ENCODE measurements around the gene SPARCL1.
A peak's percentile ranks its signal among the peaks of the same experiment; 100 is the strongest.
"Not testable (repeated sequence)": the region's sequence is repeated elsewhere in the genome, so short reads cannot be mapped to it uniquely, and the experiment has no call there.

Gene SPARCL1, protein sequence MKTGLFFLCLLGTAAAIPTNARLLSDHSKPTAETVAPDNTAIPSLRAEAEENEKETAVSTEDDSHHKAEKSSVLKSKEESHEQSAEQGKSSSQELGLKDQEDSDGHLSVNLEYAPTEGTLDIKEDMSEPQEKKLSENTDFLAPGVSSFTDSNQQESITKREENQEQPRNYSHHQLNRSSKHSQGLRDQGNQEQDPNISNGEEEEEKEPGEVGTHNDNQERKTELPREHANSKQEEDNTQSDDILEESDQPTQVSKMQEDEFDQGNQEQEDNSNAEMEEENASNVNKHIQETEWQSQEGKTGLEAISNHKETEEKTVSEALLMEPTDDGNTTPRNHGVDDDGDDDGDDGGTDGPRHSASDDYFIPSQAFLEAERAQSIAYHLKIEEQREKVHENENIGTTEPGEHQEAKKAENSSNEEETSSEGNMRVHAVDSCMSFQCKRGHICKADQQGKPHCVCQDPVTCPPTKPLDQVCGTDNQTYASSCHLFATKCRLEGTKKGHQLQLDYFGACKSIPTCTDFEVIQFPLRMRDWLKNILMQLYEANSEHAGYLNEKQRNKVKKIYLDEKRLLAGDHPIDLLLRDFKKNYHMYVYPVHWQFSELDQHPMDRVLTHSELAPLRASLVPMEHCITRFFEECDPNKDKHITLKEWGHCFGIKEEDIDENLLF

DNA sequence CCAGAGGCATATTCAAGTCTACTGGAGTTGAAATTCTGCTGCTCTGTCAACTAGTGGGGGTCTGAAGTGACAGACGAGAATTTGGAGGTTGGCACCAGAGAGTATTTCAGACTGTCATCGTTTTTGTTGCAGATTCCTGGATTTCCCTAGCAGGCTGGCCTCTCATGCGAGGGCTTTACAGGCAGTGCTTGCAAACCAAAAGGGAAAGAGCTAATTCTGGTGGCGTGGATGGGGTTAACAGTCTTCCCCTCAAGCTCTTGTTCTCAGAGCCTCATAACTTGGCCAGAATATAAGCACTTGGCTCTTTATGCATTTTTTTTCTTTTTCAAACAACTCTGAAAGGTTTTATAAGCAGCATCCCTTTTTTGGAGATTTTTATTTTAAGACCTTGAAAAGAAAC lies at the start of gene SPARCL1:
Gene SPARCL1, minus strand, starts transcription at position 190 of the 400 bp plus-strand sequence. CDS start 29,802 bp downstream, outside the sequence.
- no peak for DNase-seq

DNA sequence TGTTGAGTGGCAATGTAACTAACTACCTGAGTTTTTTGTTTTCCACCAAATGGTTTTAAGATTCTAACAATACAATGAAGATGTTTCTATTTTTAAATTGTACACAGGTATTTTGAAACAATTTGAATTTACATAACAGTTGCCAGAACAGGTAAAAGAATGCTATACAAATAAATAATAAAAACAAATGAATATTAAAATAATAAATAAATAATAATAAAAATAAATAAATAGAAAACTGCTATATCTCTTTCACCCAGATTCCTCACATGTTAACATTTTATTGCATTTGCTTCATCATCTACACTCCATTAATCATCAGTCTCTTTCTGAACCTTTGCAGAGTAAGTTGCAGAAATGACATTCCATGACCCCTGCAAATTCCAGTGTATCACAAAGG lies 46.8 kb upstream of the SPARCL1 start:
- DNase-seq = no peak

DNA sequence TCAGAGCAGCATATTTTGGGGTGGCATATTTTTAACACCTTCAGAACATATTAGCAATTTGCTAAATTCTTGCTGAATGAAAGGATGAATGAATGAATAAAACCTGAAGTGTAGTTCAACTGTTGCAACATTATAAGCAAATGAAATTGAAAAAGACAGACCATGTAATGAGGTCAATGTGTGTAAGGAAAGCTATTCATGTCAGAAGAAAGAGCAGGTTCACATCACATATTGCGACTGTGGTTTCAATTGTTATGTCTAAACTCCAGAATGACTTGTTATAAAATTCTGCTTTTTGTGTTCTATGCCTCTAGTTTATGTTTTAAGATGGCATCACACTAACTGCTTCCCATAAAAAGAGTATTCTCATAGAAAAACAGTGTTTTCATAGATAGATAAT lies 46.2 kb upstream of the SPARCL1 start:
- no peak for DNase-seq

DNA sequence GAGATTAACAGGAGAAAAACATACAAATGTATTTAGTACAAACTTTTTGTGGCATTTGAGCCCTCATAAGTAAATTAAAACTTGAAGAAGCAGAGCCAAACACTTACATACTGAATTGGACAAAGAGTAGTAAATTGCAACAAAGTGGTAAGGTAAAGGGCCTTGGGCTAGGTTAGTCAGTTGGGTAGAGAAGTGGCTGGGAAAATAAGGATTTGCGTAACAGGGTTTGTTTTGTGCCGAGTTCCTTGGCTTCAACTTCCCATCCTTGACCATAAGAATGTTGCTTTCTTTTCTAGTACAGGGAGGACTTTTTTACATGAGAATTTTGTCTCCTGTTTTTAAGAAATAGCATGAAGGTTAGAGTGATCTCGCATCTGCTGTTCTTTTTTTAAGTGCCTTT lies 45.8 kb upstream of the SPARCL1 start:
- DNase-seq = no peak

DNA sequence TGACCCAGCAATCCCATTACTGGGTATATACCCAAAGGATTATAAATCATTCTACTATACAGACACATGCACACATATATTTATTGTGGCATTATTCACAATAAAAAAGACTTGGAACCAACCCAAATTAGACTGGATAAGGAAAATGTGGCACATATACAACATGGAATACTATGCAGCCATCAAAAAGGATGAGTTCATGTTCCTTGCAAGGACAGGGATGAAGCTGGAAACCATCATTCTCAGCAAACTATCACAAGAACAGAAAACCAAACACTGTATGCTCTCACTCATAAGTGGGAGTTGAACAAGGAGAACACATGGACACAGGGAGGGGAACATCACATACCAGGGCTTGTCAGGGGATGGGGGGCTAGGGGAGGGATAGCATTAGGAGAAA lies 45.2 kb upstream of the SPARCL1 start:
- DNase-seq = not testable (repeated sequence)

DNA sequence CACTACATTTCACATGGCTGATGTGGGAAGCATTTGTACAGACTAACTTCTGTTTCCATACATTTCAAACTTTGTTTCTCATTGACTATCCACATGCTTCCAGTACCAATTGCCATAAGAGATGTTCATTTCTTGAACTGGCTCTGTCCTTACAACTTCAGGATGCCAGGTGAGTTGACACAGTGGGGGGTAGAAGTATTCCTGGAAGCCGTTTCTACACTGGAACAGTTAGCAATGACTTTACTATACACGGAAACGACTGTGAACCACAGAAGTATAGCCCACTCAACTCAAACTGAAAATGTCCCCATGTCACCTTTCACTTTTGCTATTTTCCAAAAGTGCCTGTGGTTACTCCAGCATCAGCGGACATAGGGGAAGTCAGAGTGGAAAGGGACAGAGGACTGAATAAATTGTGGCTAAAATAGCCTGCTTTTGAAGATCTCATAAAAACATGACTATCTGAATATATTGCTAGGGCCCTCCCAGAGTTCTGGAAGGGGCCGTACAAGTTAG lies 41.2 kb upstream of the SPARCL1 start:
- no peak for DNase-seq

DNA sequence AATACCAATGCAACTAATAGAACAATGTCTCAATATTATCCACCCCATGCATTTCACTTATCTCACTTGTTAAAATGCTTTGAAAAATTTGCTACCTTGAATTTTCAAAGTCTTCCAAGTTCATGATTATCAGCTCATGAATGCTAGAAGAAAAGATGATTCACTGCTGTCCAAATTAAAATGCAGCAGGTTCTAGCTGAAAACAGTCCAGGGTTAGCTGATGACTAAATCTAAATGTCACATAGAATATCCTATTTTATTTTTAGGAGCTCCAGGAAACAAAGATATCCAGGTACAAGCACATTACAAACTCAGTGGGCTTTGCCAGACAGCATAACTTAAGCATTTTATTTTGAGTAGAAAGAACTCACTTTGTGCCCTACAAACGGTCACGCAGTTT lies 38.0 kb upstream of the SPARCL1 start:
- no peak for DNase-seq

DNA sequence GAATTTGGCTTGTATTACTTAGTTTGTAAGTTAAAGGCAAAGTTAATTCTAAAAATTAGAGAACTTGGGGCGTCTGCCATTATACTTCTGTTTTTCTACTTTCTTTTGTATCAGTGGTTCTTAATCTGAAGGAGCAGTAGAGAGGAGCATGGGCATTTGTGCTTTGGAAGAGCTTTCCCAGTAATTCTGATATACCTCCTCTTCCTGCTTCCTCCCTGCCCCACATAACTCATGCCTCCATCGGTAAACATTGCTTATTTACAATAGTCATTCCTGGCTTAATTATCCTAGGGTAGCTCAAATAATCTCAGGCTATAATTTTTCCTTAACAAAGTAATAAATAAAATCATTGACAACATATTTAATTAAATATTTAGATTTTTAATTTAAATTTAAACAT lies 37.1 kb upstream of the SPARCL1 start:
- DNase-seq = no peak

DNA sequence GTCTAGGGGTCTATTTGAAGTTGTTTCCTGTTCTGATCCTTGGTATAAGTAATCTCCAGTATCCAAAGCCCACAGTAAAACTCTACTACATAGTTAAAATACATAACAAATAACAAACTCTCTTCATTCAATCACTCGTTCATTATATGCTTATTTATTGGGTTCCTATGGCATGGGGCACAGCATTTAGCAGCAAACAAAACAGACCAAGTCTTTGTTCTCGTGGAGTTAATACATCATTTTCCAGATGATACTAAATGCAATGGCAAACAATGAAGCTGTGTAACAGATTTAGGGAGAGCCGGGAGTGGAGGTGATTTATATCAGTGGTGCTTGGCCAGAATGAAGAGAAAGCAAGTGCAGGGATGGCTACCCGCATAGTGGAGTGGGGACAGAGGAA lies 36.6 kb upstream of the SPARCL1 start:
- DNase-seq = no peak

DNA sequence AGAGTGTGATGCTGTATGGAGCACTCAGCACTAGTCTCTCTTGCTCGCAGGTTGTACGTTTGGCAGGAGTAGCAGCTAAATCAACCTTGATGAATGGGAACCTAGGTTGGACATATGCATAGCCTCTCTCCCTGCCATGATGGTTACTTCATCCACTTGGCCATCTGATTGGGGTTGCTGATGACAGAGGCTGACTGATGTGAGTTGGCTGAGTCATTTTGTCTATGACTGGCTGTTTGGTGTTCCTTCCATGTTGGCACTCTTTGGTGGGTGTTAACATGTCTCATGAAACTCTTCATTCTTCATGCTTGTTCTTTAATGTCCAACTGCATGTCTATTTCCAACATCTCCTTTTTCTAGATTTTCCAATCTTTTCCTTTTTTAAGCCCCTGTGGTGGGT lies 31.6 kb upstream of the SPARCL1 start:
- DNase-seq = no peak

DNA sequence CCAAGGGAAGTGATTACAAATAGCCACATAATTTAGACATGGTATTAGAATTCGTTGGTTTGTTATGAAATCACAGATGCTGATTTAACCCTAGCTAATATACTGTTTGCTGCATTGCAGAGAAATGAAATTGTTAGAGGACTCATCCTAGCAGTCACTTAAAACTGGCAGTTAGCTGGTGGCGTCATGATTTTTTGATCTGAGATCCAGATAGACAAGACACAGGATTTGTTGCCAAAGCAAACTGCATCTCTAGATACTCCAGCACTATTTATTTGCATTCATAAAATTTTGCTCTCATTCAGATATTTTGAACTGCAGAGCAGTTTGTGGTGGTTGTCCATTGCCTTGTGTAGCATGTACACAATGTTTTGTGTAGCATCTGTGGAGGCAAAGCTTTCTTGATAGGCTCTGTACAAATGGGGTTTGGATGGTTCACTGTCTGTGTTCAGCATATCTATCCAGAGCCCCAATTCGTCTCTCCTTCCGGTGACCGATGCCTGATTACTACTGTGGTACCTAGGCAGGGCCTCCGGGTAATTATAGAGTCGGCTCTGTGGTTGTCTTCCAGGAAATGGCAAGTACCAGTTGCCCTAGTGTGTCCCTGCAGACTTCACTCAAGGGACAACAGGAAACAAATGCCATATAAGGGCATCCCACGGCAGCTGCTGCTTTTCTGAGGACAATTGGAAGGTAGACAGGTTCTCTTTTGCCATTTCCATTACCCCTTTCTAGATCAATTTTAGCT lies 30.1 kb upstream of the SPARCL1 start:
- DNase-seq = no peak

DNA sequence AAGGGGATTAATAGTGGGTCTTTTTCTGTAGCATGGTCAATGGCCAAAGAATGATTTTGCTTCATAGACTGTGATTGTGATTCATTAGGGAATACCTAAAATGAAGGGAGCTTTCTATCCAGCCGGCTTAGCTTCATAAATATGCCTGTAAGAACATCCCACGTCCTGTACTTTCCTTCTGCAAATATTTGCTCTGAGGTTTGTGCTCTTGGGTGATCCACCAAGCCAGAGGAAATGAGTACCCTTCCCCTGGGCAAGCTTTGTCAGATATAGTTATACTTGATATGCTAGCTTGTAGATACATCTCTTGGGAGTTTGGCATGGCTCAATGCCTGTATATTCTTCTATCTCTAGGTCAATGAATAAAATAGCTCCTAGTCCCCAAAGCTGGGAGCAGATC lies 28.2 kb upstream of the SPARCL1 start:
- DNase-seq = no peak

DNA sequence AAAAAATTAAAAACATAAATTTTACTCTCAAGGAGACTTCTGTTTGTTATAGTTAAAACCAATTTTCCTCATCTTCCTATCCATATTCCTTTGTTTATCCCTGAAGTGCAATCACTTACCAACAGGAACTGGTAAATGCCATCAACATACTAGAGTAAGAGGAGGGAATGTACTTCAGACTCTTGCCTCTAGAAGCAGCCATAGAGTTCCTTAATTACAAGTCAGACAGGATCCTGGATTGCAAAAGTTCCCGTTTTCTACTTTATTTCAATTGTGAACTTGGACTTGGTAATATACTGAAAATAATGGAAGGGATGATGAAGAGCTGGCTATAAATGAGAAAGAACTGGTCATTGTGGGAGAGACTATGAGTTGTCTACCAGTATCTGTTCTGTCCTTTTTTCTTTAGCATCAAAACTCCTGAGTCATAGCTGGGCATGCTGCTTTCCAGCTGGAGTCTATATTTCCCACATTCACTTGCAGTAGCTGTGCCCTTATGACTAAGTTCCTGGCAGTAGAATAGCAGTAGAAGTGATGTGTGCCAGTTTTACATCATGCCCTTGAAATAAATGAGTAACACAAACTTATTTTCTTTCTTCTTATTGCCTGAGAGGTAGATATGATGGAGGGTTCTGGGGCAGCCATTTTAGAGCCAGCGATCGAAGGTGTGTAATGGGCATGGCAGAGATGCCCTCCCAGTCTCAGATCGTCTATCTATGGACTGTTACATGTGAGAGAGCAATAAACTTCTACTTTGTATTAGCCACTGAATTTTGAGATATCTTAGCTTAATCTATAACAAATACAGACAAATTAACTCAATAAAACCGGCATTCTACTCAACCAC lies 26.8 kb upstream of the SPARCL1 start:
- no peak for DNase-seq

DNA sequence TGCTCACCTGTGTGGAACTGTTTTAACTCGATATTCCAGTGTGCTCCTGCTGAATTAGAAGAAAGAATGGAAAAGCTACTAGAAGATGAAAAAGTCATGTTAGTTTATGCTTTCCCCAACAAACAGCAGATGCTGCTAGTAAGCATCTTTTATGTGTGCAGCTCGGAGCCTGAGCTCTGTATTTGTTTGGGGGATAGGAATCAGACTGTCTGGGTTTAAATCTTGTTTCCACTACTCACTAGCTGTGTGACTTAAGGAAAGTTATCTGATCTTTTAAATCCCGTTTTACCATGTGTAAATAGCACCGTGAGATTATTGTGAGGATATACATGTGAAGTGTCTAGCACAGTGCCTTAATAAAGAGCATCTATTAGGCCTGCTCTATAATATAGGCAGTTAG lies 24.0 kb upstream of the SPARCL1 start:
- DNase-seq = no peak

DNA sequence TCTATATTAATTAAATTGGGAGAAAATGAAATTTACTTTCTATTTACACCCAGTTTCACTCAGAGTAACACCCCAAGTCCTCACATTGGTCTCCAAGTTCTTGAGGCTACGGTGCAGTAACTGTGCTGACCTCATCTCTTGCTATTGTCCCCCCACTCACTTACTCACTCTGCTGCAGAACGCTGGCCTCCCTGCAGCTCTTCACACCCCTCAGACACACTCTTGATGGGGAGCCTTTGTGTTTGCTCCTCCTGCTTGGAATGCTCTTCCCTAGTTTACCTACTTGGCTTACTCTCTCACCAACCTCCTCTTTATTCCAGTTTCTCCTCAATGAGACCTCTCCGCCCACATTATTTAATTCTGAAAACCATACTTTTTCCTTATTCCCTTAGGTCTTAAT lies 22.2 kb upstream of the SPARCL1 start:
- DNase-seq = no peak

DNA sequence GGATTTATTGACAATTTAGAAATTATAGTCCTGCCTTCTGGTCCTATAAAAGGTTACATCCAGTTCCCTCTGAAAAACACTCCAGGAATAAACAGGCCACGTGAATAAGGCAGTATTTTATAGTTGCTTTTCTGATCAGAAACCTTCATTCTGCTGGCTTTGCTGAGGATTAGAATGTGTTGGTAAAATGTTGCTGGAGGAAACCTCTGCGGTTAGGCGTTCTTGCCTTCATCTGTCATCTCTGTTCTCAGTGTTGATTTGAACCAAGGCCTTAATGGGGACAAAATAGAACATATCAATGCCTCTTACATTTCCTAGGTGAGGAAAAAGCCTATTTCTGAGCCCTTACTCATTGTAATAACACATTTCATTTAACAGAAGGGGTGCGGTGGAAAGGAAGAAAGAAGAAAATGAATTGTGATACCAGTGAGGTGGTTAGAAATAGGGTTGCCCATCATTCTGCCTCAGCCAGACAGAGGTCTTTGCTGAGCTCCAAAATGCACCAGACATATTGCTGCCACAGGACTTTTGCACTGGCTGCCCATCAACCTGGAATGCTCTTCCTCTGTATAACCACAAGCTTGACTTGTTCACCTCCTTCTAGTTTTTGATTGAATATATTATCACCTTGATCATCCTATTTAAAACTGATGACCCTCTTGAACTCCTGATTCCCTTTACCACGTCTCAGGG lies 18.0 kb upstream of the SPARCL1 start:
- DNase-seq = no peak

DNA sequence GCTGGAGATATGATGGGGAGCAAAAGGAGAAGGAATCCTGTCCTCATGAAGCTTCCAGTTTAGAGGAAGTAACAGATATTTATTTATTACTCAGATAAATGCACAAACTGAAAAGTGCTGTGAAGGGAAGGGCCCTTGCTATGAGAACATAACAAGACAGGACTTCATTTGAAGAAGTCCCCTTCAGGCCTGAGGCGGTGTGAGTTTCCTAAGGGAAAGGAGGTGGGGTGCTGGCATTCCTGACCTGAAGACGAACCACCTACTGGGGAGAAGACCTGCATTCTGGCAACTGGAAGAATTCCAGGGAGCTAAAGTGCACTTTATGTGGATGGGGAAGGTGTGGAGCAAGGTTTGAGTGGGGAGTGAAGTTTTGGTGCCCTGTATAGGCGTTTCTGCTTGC lies 15.9 kb upstream of the SPARCL1 start:
- no peak for DNase-seq

DNA sequence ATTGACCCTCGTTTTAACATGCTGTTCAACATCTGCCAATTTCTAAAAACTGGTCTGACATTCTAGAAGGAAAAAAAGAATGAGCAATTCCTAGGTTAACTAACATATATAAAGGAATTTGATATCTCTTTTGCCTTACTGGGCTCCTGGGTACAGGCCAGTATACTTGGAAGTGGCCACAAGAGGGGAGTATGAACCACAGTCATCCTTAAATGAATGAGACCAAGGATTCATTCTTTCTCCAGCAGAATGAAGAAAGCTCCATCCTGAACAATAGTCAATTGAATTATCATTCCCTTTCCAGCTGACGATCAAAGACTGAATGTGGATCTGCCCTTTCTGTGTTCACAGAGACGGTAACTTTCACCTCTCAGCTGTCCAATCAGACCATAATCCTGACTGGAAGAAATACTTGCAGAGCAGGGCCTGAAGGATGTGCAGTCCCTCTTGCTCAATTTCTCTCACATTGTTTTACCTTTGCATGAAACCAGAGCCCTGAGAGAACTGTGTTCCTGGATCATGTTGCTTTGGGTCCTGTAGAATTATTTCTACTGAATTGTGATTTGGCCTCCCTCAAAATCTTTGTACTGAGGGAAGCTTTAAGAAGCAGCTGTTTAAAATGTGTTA lies 14.8 kb upstream of the SPARCL1 start:
- DNase-seq = peak in 1 of 2 experiments; percentile 3

DNA sequence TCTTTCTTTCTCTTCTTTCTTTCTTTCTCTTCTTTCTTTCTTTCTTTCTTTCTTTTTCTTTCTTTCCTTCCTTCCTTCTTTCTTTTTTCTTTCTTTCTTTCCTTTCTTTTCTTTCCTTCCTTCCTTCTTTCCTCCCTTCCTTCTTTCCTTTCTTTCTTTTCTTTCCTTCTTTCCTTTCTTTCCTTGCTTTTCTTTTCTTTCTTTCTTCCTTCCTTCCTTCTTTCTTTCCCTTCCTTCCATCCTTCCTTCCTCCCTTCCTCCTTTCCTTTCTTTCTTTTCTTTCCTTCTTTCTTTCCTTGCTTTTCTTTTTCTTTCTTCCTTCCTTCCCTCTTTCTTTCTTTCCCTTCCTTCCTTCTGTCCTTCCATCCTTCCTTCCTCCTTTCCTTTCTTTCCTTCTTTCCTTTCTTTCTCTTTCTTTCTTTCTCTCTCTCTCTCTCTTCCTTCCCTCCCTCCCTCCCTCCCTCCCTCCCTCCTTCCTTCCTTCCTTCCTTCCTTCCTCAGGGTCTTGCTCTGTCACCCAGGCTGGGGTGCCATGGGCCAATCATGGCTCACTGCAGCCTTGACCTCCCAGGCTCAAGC lies 13.6 kb upstream of the SPARCL1 start:
- no peak for DNase-seq

DNA sequence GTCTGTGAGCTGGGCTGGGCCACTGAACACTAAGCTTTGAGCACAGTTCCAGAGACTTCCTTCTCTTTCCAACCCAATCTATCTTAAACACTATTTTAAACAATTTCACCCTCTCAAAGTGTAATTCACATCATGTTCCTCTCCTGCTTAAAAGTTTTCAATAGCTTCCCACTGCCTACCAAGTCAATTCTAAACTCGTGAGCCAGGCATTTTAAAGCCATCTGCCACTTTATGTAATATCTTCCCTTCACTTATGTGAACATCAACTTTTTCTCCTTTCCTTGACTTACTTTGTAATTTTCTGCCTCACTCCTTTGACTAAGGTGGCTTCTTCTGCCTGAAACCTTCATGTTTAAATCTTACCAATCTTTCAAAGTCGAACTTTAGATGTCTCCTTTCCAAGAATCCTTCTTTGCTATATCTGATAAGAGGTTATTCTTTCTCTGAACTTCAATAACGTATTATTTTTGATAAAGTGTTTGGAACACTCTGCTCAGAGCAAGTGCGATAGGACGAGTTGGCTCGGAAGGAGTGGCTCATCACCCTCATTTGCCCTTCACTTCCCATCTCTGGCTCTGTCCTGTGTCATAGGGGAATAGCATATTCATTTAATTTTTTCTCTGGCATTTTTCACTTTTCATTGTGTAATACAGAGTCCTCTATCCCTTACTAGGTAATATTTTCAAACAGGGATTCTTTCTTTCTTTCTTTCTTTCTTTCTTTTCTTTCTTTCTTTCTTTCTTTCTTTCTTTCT lies 13.0 kb upstream of the SPARCL1 start:
- no peak for DNase-seq

Measured in NCI-H1930 (cell line).